ENCODE results near the gene SH3BP5. TPM values are rescaled to one million over a fixed set of nuclear protein-coding genes. Genes with fewer than 3 reads are reported as not detected.

Gene SH3BP5
- total RNA-seq, 1 donor from 2014 or later = 24.0 TPM

DNA sequence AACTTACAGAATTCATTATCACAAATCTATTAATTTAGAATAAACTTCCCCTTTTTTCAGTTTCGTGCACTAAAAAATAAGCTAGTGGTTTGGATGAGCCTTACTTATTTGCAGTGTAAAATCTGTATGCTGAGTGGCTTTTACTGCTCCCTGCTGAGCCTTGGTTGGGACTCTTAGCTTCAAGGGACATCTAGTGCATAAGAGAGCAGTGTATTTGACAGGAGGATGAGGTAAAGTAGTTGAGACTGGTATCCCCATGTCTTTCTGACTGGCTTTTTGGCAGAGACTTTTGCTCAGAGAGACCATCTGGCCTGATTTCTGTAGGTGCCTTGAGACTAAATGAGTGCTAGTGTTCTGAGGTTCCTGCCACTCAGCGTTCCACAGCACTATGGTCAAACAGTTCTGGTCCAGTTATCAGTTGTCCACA lies 114.5 kb downstream of the SH3BP5 start:
- H3K27me3 ChIP-seq (ENCODE audit: control insufficient read depth in 3 of 3, insufficient read depth in 3 of 3, low read length in 3 of 3) = no peaks in the 10 kb centered on the region
- no peaks in the 10 kb centered on the region for H3K9me3 ChIP-seq (ENCODE audit: control insufficient read depth in 3 of 3, low read length in 3 of 3)
- H3K9ac ChIP-seq (ENCODE audit: low read depth in 1 of 3, low read length in 3 of 3) = no peak overlapping the region
- no peak overlapping the region for H3K4me3 ChIP-seq (ENCODE audit: low read length in 3 of 3)
- H3K36me3 ChIP-seq (ENCODE audit: control insufficient read depth in 3 of 3, insufficient read depth in 3 of 3, low read length in 3 of 3) = peaks cover 13 to 61% (median 45%) of the 10 kb centered on the region in 3 donors
- H3K4me1 ChIP-seq (ENCODE audit: control insufficient read depth in 3 of 3, insufficient read depth in 3 of 3, low read length in 3 of 3) = peaks cover 23 to 27% (median 24%) of the 10 kb centered on the region in 3 donors
- H3K27ac ChIP-seq (ENCODE audit: low read depth, low read length) = no peak overlapping the region

GRCh38 chr3:15217011-15217671 lies 115.2 kb downstream of the SH3BP5 start:
- Histone ChIP-seq H3K9me3 (ENCODE audit: control insufficient read depth in 3 of 3, low read length in 3 of 3) (no peaks in the 10 kb centered on the region), H3K36me3 (ENCODE audit: control insufficient read depth in 3 of 3, insufficient read depth in 3 of 3, low read length in 3 of 3) (peaks cover 9 to 57% (median 39%) of the 10 kb centered on the region in 3 donors), H3K4me3 (ENCODE audit: low read length in 3 of 3) (no peak overlapping the region), H3K27me3 (ENCODE audit: control insufficient read depth in 3 of 3, insufficient read depth in 3 of 3, low read length in 3 of 3) (no peaks in the 10 kb centered on the region), H3K4me1 (ENCODE audit: control insufficient read depth in 3 of 3, insufficient read depth in 3 of 3, low read length in 3 of 3) (peaks cover 23 to 27% (median 24%) of the 10 kb centered on the region in 3 donors), H3K9ac (ENCODE audit: low read depth in 1 of 3, low read length in 3 of 3) (no peak overlapping the region), H3K27ac (ENCODE audit: low read depth, low read length) (no peak overlapping the region)

- no peaks in the 10 kb centered on the region for H3K27me3 ChIP-seq (ENCODE audit: control insufficient read depth in 3 of 3, insufficient read depth in 3 of 3, low read length in 3 of 3)
- no peak overlapping the region for H3K9ac ChIP-seq (ENCODE audit: low read depth in 1 of 3, low read length in 3 of 3)
- H3K36me3 ChIP-seq (ENCODE audit: control insufficient read depth in 3 of 3, insufficient read depth in 3 of 3, low read length in 3 of 3) = peaks cover 8 to 52% (median 33%) of the 10 kb centered on the region in 3 donors
- H3K9me3 ChIP-seq (ENCODE audit: control insufficient read depth in 3 of 3, low read length in 3 of 3) = no peaks in the 10 kb centered on the region
- H3K4me1 ChIP-seq (ENCODE audit: control insufficient read depth in 3 of 3, insufficient read depth in 3 of 3, low read length in 3 of 3) = peaks cover 23 to 27% (median 24%) of the 10 kb centered on the region in 3 donors
- H3K4me3 ChIP-seq (ENCODE audit: low read length in 3 of 3) = no peak overlapping the region
- H3K27ac ChIP-seq (ENCODE audit: low read depth, low read length) = no peak overlapping the region
Observed at GRCh38 chr3:15216501-15216900, 115.9 kb downstream of the SH3BP5 start.

- Histone ChIP-seq H3K9ac (ENCODE audit: low read depth in 1 of 3, low read length in 3 of 3) (no peak overlapping the region), H3K4me3 (ENCODE audit: low read length in 3 of 3) (no peak overlapping the region), H3K27me3 (ENCODE audit: control insufficient read depth in 3 of 3, insufficient read depth in 3 of 3, low read length in 3 of 3) (no peaks in the 10 kb centered on the region), H3K27ac (ENCODE audit: low read depth, low read length) (no peak overlapping the region), H3K9me3 (ENCODE audit: control insufficient read depth in 3 of 3, low read length in 3 of 3) (no peaks in the 10 kb centered on the region), H3K36me3 (ENCODE audit: control insufficient read depth in 3 of 3, insufficient read depth in 3 of 3, low read length in 3 of 3) (peaks cover 8 to 50% (median 30%) of the 10 kb centered on the region in 3 donors), H3K4me1 (ENCODE audit: control insufficient read depth in 3 of 3, insufficient read depth in 3 of 3, low read length in 3 of 3) (peaks cover 23 to 27% (median 24%) of the 10 kb centered on the region in 3 donors)
Observed at GRCh38 chr3:15215996-15216395, 116.4 kb downstream of the SH3BP5 start.

DNA sequence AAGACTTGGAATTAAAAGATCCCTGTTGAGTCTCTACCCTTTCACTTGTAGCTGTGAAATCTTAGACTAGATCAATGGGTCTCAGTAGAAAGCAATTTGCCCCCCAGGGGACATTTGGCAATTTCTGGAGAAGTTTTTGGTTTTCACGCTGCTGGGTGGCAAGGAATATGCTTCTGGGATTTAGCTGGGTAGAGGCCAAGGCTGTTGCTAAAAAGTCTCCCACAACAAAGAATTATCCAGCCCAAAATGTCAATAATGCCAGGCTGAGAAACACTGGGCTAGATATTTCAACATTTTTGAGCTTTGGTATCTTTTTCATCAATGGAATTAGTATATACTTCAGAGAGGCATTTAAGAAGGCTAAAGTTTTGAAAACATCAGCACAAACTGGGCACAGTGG lies 117.6 kb downstream of the SH3BP5 start:
- Histone ChIP-seq H3K27ac (ENCODE audit: low read depth, low read length) (no peak overlapping the region), H3K9ac (ENCODE audit: low read depth in 1 of 3, low read length in 3 of 3) (no peak overlapping the region), H3K4me1 (ENCODE audit: control insufficient read depth in 3 of 3, insufficient read depth in 3 of 3, low read length in 3 of 3) (peaks cover 16 to 20% (median 18%) of the 10 kb centered on the region in 3 donors), H3K9me3 (ENCODE audit: control insufficient read depth in 3 of 3, low read length in 3 of 3) (no peaks in the 10 kb centered on the region), H3K36me3 (ENCODE audit: control insufficient read depth in 3 of 3, insufficient read depth in 3 of 3, low read length in 3 of 3) (peaks cover 11 to 41% (median 25%) of the 10 kb centered on the region in 3 donors), H3K27me3 (ENCODE audit: control insufficient read depth in 3 of 3, insufficient read depth in 3 of 3, low read length in 3 of 3) (no peaks in the 10 kb centered on the region), H3K4me3 (ENCODE audit: low read length in 3 of 3) (no peak overlapping the region)

DNA sequence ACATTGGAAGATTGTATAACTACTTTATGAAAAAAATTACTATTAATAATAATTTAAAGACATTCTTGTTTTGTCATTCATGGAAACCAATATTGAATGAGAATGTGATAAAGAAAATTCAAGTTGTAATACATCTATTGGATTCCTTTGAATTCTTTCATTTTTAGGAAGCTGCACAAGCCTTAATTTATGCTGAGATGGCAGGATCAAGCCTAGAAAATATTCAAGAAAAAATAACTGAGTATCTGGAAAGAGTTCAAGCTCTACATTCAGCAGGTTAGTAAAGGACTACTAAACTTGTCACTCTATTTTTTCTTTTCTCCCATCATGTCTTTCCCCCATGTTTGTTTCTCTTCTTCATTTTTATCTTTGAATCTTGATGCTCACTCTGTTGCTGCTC lies 120.4 kb downstream of the SH3BP5 start:
- H3K9me3 ChIP-seq (ENCODE audit: control insufficient read depth in 3 of 3, low read length in 3 of 3) = no peaks in the 10 kb centered on the region
- peaks cover 0 to 11% (median 5%) of the 10 kb centered on the region in 3 donors for H3K4me1 ChIP-seq (ENCODE audit: control insufficient read depth in 3 of 3, insufficient read depth in 3 of 3, low read length in 3 of 3)
- no peak overlapping the region for H3K9ac ChIP-seq (ENCODE audit: low read depth in 1 of 3, low read length in 3 of 3)
- H3K27me3 ChIP-seq (ENCODE audit: control insufficient read depth in 3 of 3, insufficient read depth in 3 of 3, low read length in 3 of 3) = no peaks in the 10 kb centered on the region
- H3K4me3 ChIP-seq (ENCODE audit: low read length in 3 of 3) = no peak overlapping the region
- peaks cover 3 to 21% (median 4%) of the 10 kb centered on the region in 3 donors for H3K36me3 ChIP-seq (ENCODE audit: control insufficient read depth in 3 of 3, insufficient read depth in 3 of 3, low read length in 3 of 3)
- H3K27ac ChIP-seq (ENCODE audit: low read depth, low read length) = no peak overlapping the region

DNA sequence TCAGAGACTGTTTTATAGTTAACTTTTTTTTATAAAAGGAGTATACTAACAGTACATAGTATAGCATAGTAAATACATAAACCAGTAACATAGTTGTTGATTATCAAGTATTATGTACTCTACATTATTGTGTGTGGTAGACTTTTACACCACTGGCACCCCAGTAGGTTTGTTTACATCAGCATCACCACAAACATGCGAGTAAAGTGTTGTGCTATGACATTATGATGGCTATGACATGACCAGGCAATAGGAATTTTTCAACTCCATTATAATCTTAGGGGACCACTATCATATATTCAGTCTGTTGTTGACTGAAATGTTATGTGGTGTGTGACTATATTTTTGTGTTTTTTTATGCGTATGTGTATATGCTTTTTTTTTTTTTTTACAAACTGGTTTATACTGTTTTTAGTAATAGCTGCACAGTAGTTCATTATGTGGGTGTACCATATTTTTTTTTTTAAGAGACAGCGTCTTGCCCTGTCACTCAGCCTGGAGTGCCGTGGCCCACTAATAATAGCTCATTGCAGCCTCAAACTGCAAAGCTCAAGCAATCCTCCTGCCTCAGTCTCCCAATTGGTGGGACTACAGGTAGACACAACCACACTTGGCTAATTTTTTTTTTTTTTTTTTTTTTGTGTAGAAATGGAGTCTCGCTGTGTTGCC lies 124.4 kb downstream of the SH3BP5 start:
- H3K27me3 ChIP-seq (ENCODE audit: control insufficient read depth in 3 of 3, insufficient read depth in 3 of 3, low read length in 3 of 3) = no peaks in the 10 kb centered on the region
- peaks cover 0 to 15% (median 5%) of the 10 kb centered on the region in 3 donors for H3K4me1 ChIP-seq (ENCODE audit: control insufficient read depth in 3 of 3, insufficient read depth in 3 of 3, low read length in 3 of 3)
- H3K4me3 ChIP-seq (ENCODE audit: low read length in 3 of 3) = peak overlapping the region in 2 of 3 donors; percentile 28 to 89
- no peak overlapping the region for H3K27ac ChIP-seq (ENCODE audit: low read depth, low read length)
- no peaks in the 10 kb centered on the region for H3K9me3 ChIP-seq (ENCODE audit: control insufficient read depth in 3 of 3, low read length in 3 of 3)
- peaks cover 0 to 4% (median 3%) of the 10 kb centered on the region in 3 donors for H3K36me3 ChIP-seq (ENCODE audit: control insufficient read depth in 3 of 3, insufficient read depth in 3 of 3, low read length in 3 of 3)
- peak overlapping the region; percentile 92 to 97 (median 96) for H3K9ac ChIP-seq (ENCODE audit: low read depth in 1 of 3, low read length in 3 of 3)

DNA sequence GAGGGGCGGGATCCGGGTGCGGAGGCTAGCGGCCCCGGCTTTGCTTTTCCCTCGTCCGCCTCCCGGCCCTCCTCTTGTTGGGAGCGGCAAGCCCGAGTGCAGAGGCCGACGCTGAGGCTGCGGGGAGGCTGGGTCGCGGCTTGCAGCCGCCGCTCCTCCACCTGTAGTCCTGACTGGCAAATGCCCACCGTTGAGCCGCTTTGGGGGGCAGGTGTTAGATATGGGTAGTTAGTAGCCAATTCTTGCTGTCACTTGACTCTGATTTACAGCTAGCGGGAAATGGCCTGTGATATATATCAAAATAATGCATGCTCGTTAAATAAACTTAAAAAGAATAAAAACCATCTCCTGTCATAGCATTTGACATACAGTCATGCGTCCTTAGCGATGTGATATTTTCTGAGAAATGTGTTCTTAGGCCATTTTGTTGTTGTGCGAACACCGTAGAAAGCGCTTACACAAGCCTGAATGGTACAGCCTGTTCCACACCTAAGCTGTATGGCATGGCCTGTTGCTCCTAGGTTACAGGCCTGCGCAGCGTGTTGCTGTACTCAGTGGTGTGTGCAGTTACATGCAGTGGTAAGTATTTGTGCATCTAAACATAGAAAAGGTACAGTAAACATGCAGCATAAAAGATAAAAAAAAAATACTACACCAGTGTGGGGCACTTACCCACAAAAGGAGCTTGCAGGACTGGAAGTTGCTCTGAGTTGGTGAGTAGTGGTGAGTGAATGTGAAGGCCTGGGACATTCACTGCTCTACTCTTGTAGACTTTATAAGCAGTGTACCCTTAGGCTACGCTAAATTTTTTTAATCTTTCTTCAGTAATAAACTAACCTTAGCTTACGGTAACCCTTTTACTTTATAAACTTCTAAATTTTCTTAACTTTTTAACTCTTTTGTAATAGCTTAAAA lies 125.5 kb downstream of the SH3BP5 start:
- Histone ChIP-seq H3K27me3 (ENCODE audit: control insufficient read depth in 3 of 3, insufficient read depth in 3 of 3, low read length in 3 of 3) (no peaks in the 10 kb centered on the region), H3K4me3 (ENCODE audit: low read length in 3 of 3) (peak overlapping the region; percentile 75 to 90 (median 89))

GRCh38 chr3:15205934-15206661 lies 126.3 kb downstream of the SH3BP5 start, which contains the start of gene CAPN7:
Gene CAPN7 (plus strand): TSS chr3:15206246. CDS start chr3:15206496, 250 bp downstream.
- peaks cover 0 to 15% (median 5%) of the 10 kb centered on the region in 3 donors for H3K4me1 ChIP-seq (ENCODE audit: control insufficient read depth in 3 of 3, insufficient read depth in 3 of 3, low read length in 3 of 3)
- H3K9me3 ChIP-seq (ENCODE audit: control insufficient read depth in 3 of 3, low read length in 3 of 3) = no peaks in the 10 kb centered on the region
- peaks cover 0 to 3% (median 0%) of the 10 kb centered on the region in 3 donors for H3K36me3 ChIP-seq (ENCODE audit: control insufficient read depth in 3 of 3, insufficient read depth in 3 of 3, low read length in 3 of 3)
- no peaks in the 10 kb centered on the region for H3K27me3 ChIP-seq (ENCODE audit: control insufficient read depth in 3 of 3, insufficient read depth in 3 of 3, low read length in 3 of 3)
- peak within 1 kb of the TSS; percentile 92 to 97 (median 96) for H3K9ac ChIP-seq (ENCODE audit: low read depth in 1 of 3, low read length in 3 of 3)
- peak within 1 kb of the TSS; percentile 94 for H3K27ac ChIP-seq (ENCODE audit: low read depth, low read length)
- H3K4me3 ChIP-seq (ENCODE audit: low read length in 3 of 3) = peak within 1 kb of the TSS; percentile 75 to 90 (median 89)

More for the DNA sequence above, 125.5 kb downstream of the SH3BP5 start:
- peak overlapping the region; percentile 94 for H3K27ac ChIP-seq (ENCODE audit: low read depth, low read length)
- no peaks in the 10 kb centered on the region for H3K9me3 ChIP-seq (ENCODE audit: control insufficient read depth in 3 of 3, low read length in 3 of 3)
- H3K4me1 ChIP-seq (ENCODE audit: control insufficient read depth in 3 of 3, insufficient read depth in 3 of 3, low read length in 3 of 3) = peaks cover 0 to 15% (median 5%) of the 10 kb centered on the region in 3 donors
- H3K9ac ChIP-seq (ENCODE audit: low read depth in 1 of 3, low read length in 3 of 3) = peak overlapping the region; percentile 92 to 97 (median 96)
- H3K36me3 ChIP-seq (ENCODE audit: control insufficient read depth in 3 of 3, insufficient read depth in 3 of 3, low read length in 3 of 3) = peaks cover 0 to 3% (median 0%) of the 10 kb centered on the region in 3 donors

Data from skeletal muscle tissue (tissue), 4 donors.